HG03064 (cell line): ENCODE results near the gene TACR1.
A peak's percentile ranks its signal among the peaks of the same experiment; 100 is the strongest.

ENCODE experiments used
- ATAC-seq: cut with Tn5 transposase; IDR thresholded peaks from one replicate; pipeline ENCODE4 v1.9.1; 2021; ENCODE audit warnings: low read depth; ENCODE audit not compliant: unreplicated experiment

The TACR1 gene

GRCh38 chr2:75055142-75055819 is 144.0 kb downstream of the TACR1 start:
- ATAC-seq: peak; percentile 17

GRCh38 chr2:75054296-75054695 is 145.0 kb downstream of the TACR1 start:
- ATAC-seq: no peak

- peak; percentile 66 for ATAC-seq
These were observed 145.7 kb downstream of the TACR1 start for GRCh38 chr2:75053484-75054112.

- no peak for ATAC-seq
These were observed 151.2 kb downstream of the TACR1 start for GRCh38 chr2:75047992-75048625.

- no peak for ATAC-seq
These were observed 151.9 kb downstream of the TACR1 start for GRCh38 chr2:75047189-75047991.

- no peak for ATAC-seq
These were observed 153.7 kb downstream of the TACR1 start for GRCh38 chr2:75045526-75046050.

GRCh38 chr2:75044291-75044690 is 155.0 kb downstream of the TACR1 start:
- no peak for ATAC-seq

GRCh38 chr2:75042823-75043222 is 156.5 kb downstream of the TACR1 start:
- ATAC-seq: no peak

- ATAC-seq: no peak
These were observed 157.4 kb downstream of the TACR1 start for GRCh38 chr2:75041731-75042600.

- no peak for ATAC-seq
These were observed 158.1 kb downstream of the TACR1 start for GRCh38 chr2:75041226-75041625.

- no peak for ATAC-seq
These were observed 163.6 kb downstream of the TACR1 start for GRCh38 chr2:75035444-75036353.

GRCh38 chr2:75033516-75033915 is 165.8 kb downstream of the TACR1 start:
- ATAC-seq: no peak

GRCh38 chr2:75031906-75032803 is 167.2 kb downstream of the TACR1 start:
- ATAC-seq: no peak

- ATAC-seq: no peak
These were observed 168.1 kb downstream of the TACR1 start for GRCh38 chr2:75031171-75031570.

GRCh38 chr2:75030218-75031009 is 168.9 kb downstream of the TACR1 start:
- no peak for ATAC-seq

GRCh38 chr2:75027886-75028285 is 171.4 kb downstream of the TACR1 start:
- ATAC-seq: no peak
